Activated CD4-positive, alpha-beta T cell treated with anti-CD3 and anti-CD28 coated beads for 36 hours (primary cell): ENCODE measurements around the gene C10orf120. TPM values are rescaled to one million over a fixed set of nuclear protein-coding genes. Genes with fewer than 3 reads are reported as not detected.

Experiments
- ATAC-seq: fragments of 200-7000 bp; cut with Tn5 transposase; one replicate; pipeline ENCODE4 v1.10.0; 2021; ENCODE audit warnings: mild to moderate bottlenecking, moderate library complexity
- CTCF ChIA-PET: fragments of 350-600 bp; sonication (Branson Sonifier 250); formaldehyde crosslinking; loops from one replicate; lab custom pipeline; 2021; ENCODE audit warnings: antibody characterized with exemption; lab: Charles Lee
- POLR2A ChIA-PET: fragments of 350-600 bp; sonication (Branson Sonifier 250); formaldehyde crosslinking; loops from one replicate; lab custom pipeline; 2021; ENCODE audit warnings: antibody characterized with exemption, inconsistent platforms; lab: Charles Lee
- DNase-seq: peaks from one replicate; pipeline ENCODE4 v3.0.0-alpha.2; 2020
- H3K27ac Mint-ChIP-seq: one replicate; pipeline ENCODE4 v1.8.0; 2021; ENCODE audit warnings: mixed read lengths
- H3K27me3 Mint-ChIP-seq: one replicate; pipeline ENCODE4 v1.8.0; 2021; ENCODE audit warnings: mixed read lengths
- H3K36me3 Mint-ChIP-seq: one replicate; pipeline ENCODE4 v1.8.0; 2021; ENCODE audit warnings: low read depth, mixed read lengths
- H3K4me1 Mint-ChIP-seq: one replicate; pipeline ENCODE4 v1.8.0; 2021; ENCODE audit warnings: mixed read lengths
- H3K4me3 Mint-ChIP-seq: one replicate; pipeline ENCODE4 v1.8.0; 2021; ENCODE audit warnings: mild to moderate bottlenecking, moderate library complexity, mixed read lengths
- H3K9me3 Mint-ChIP-seq: one replicate; pipeline ENCODE4 v1.8.0; 2021; ENCODE audit warnings: low read depth, mixed read lengths
- intact Hi-C, 2 experiments: fragments of 100-400 bp; cut with DNase I in 1 of 2; cut with micrococcal nuclease in 1 of 2; formaldehyde crosslinking; loops; one replicate each; pipeline versions ENCODE4 v1.14.2 to v1.15.1; 2022 to 2024; cut with DNase I, micrococcal nuclease
- total RNA-seq, 2 experiments: library from RNA; stranded (reverse); gene quantifications; one replicate each; pipeline ENCODE4 v1.2.3, GENCODE V29; 2021

Gene C10orf120
- total RNA-seq, 2 experiments from 2014 or later: not detected

DNA sequence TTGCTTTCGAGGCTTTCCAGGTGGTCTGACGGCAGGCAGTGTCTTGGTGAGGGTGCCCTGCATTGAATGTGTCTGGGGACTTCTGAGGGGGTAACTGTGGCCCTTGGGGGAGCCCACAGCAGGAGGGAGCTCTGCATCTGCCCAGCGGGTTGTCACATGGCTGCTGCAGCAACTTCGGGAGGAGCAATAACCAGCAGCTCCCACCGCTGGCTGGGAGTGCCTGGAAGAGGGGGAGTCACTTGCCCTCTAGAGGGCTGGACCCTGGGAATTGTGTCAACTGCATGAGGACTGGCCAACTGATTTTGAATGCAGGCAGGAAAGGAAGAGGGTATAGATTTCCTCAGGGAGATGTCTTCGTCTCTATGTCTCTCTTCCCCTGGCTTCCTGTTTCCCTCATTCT, 26.4 kb downstream of the C10orf120 start:
- no peak overlapping the region for H3K4me3 Mint-ChIP-seq
- H3K36me3 Mint-ChIP-seq: no peaks in the 10 kb centered on the region
- peaks cover 17% of the 10 kb centered on the region for H3K27me3 Mint-ChIP-seq
- CTCF ChIA-PET: no interaction called here
- no peaks in the 10 kb centered on the region for H3K4me1 Mint-ChIP-seq
- no peak overlapping the region for H3K27ac Mint-ChIP-seq
- H3K9me3 Mint-ChIP-seq: no peaks in the 10 kb centered on the region
- POLR2A ChIA-PET: no interaction called here
- no peak for DNase-seq
- ATAC-seq: no peak
- intact Hi-C loops: no loop called here

DNA sequence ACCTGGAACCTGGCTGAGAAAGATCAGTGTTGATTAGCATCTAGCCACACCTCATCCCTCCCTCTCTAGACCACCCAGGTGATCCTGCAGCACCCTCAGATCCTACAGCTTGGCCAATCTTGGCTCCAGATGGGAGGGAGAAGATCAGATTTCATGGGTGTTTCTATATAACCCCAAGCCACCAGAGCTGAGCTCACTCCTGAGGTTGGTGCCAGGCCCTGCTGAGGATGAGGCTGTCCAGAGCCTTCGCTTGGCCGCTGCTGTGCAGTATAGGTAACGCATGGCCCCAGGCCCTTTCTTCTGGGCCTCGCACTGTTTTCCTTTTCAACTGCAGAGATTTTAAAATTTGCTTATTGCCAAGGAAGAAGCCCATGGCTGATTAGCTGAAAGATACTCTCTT, 27.0 kb downstream of the C10orf120 start:
- Mint-ChIP-seq H3K4me1 (no peaks in the 10 kb centered on the region), H3K4me3 (no peak overlapping the region), H3K36me3 (no peaks in the 10 kb centered on the region), H3K27ac (no peak overlapping the region), H3K9me3 (no peaks in the 10 kb centered on the region), H3K27me3 (peaks cover 15% of the 10 kb centered on the region)
- ATAC-seq (no peak), DNase-seq (no peak)
- ChIA-PET CTCF (no interaction called here), POLR2A (no interaction called here)
- intact Hi-C loops: no loop called here

DNA sequence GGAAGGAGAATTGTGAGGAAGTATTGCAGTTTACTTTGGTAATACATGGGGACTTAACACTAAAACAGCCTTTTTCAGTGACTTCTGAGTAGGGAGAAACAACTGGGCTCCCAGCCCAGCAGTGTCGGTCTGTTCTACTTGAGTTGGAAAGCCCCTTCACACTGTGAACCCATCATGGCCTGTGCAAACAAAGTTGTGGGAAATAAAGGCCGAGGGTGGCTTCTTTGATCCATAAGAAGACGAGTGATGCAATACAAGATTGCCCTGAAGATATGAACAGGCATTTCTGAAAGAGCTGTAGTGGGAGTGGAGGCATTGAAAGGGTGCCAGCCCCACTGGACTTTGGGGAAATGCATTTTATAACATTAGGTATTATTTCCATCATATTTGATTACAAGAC, 28.3 kb downstream of the C10orf120 start:
- Mint-ChIP-seq H3K36me3 (no peaks in the 10 kb centered on the region), H3K27me3 (peaks cover 14% of the 10 kb centered on the region), H3K27ac (no peak overlapping the region), H3K9me3 (no peaks in the 10 kb centered on the region), H3K4me1 (no peaks in the 10 kb centered on the region), H3K4me3 (no peak overlapping the region)
- DNase-seq (no peak), ATAC-seq (no peak)
- CTCF ChIA-PET: no interaction called here
- intact Hi-C loops: no loop called here
- POLR2A ChIA-PET: no interaction called here

DNA sequence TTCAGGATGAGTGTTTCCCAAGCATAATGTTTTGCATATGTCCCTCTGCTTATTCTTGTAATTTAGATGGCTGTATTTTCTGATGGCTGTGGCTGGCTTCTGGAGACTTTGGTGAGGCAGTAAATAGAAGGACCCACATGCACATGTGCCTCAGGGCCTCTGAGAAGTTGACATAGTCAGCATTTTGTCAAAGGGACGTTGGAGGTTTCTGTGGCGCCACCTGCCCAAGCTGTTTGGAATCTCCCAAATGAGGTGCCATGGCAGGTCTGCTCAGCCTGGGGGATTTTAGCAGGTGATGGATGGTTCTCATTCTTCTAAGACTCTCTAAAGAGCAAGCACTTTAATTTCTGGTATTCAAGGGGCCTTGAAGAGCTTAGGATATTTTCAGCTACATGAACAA, 29.8 kb downstream of the C10orf120 start:
- Mint-ChIP-seq H3K9me3 (no peaks in the 10 kb centered on the region), H3K27me3 (peaks cover 14% of the 10 kb centered on the region), H3K27ac (no peak overlapping the region), H3K4me1 (no peaks in the 10 kb centered on the region), H3K36me3 (no peaks in the 10 kb centered on the region), H3K4me3 (no peak overlapping the region)
- CTCF ChIA-PET: interaction anchor here (0.8 to 1.1 kb wide), 2 partner anchors 9 to 21 kb away, joined by 3 read pairs; no protein-coding TSS in a partner anchor
- ATAC-seq (no peak), DNase-seq (no peak)
- intact Hi-C loops: no loop called here
- POLR2A ChIA-PET: no interaction called here

DNA sequence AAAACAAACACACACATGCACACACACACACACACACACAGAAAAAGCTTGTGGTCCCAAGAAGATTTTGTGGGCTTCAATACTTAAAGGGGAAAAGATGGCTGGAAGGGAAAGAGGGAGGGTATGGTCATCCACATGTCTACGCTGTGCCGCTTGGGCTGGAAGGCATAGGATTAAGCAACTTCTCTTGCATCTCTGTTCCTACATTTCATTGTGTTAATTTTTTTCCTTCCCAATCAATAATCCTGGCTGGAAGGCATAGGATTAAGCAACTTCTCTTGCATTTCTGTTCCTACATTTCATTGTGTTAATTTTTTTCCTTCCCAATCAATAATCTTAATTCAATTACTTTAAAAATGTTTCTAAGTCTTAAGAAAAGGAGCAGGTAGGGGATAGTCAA, 30.6 kb downstream of the C10orf120 start:
- Mint-ChIP-seq H3K36me3 (no peaks in the 10 kb centered on the region), H3K27ac (no peak overlapping the region), H3K9me3 (no peaks in the 10 kb centered on the region), H3K27me3 (peaks cover 14% of the 10 kb centered on the region), H3K4me3 (no peak overlapping the region), H3K4me1 (no peaks in the 10 kb centered on the region)
- ATAC-seq (no peak), DNase-seq (no peak)
- intact Hi-C loops: no loop called here
- ChIA-PET CTCF (interaction anchor here (1.1 kb wide), 1 partner anchor 20 kb away, joined by 3 read pairs; no protein-coding TSS in a partner anchor), POLR2A (no interaction called here)

DNA sequence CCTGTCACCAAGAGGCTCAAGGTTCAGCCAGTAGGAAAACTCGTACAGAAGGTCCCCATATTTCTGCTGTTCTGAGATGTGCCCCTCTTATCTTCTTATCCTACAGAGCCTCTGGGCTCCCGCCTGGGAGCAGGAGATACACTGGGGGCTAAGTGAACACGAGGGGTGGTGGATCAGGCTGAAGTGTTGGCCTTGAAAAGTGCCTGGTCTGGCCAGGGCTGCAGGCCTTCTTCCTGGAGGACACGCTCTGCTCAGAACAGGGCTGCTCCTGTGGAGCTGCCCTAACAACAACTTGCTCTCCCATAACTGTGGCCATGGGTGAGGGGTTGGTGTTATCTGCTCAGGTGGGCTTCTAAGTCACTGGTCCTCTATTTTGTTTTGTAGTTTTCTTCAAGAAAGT, 33.7 kb downstream of the C10orf120 start:
- DNase-seq (no peak), ATAC-seq (no peak)
- no peaks in the 10 kb centered on the region for H3K36me3 Mint-ChIP-seq
- no peaks in the 10 kb centered on the region for H3K4me1 Mint-ChIP-seq
- intact Hi-C loops: no loop called here
- no peak overlapping the region for H3K27ac Mint-ChIP-seq
- no peaks in the 10 kb centered on the region for H3K9me3 Mint-ChIP-seq
- H3K27me3 Mint-ChIP-seq: peaks cover 14% of the 10 kb centered on the region
- POLR2A ChIA-PET: no interaction called here
- no peak overlapping the region for H3K4me3 Mint-ChIP-seq
- CTCF ChIA-PET: no interaction called here

DNA sequence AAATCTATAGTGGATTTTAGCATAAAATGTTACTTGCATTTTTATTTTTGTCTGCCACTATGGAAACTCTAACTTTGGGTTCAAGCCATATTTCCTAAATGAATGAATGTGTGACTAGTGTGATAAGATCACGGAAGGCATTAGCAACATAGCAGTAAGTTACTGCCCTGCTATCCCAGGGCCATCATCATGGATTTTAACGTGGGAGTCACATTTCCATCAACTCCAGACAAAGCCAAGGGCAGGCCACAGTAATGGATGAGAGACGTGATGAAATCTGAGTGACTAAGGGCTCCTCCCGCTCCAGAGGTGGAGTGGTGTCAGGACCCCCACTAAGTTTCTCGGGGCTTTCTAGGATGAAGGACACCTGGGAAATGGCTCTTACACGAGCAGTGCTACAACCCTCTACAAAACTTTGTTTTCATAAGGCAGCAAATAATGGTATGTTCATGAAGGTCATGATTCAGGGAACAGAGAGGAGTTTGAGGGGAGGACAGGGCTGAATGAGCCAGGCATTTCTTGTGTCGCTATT, 34.3 kb downstream of the C10orf120 start:
- intact Hi-C loops: no loop called here
- no peak overlapping the region for H3K27ac Mint-ChIP-seq
- no peaks in the 10 kb centered on the region for H3K36me3 Mint-ChIP-seq
- no peaks in the 10 kb centered on the region for H3K9me3 Mint-ChIP-seq
- H3K4me3 Mint-ChIP-seq: no peak overlapping the region
- CTCF ChIA-PET: interaction anchor here (0.5 kb wide), 1 partner anchor 825 kb away, joined by 4 read pairs; no protein-coding TSS in a partner anchor
- no peak for DNase-seq
- POLR2A ChIA-PET: no interaction called here
- no peaks in the 10 kb centered on the region for H3K4me1 Mint-ChIP-seq
- peaks cover 10% of the 10 kb centered on the region for H3K27me3 Mint-ChIP-seq
- no peak for ATAC-seq

DNA sequence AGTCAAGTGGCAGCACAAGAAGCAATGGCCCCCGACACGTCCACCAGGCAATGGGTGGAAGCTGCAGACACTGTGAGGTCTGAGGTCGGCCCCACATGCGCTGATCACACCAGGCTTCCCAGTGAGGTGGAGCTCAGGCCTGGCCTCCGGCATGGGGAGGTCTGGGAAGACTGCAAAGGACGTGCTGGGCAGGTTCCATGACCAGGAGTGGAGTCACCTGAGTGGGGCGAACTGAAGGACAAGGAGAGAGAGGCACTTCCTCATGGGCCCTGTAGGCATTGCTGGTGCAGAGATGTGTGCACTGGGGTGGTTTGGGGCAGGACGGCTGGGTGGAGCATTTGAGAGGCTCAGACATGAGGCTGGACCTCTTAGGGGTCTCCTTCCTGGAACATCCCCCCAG, 35.1 kb downstream of the C10orf120 start:
- no peaks in the 10 kb centered on the region for H3K36me3 Mint-ChIP-seq
- intact Hi-C loops: no loop called here
- no peaks in the 10 kb centered on the region for H3K4me1 Mint-ChIP-seq
- ChIA-PET CTCF (no interaction called here), POLR2A (no interaction called here)
- H3K27ac Mint-ChIP-seq: no peak overlapping the region
- peaks cover 10% of the 10 kb centered on the region for H3K27me3 Mint-ChIP-seq
- no peak for ATAC-seq
- H3K9me3 Mint-ChIP-seq: no peaks in the 10 kb centered on the region
- H3K4me3 Mint-ChIP-seq: no peak overlapping the region
- DNase-seq: no peak

DNA sequence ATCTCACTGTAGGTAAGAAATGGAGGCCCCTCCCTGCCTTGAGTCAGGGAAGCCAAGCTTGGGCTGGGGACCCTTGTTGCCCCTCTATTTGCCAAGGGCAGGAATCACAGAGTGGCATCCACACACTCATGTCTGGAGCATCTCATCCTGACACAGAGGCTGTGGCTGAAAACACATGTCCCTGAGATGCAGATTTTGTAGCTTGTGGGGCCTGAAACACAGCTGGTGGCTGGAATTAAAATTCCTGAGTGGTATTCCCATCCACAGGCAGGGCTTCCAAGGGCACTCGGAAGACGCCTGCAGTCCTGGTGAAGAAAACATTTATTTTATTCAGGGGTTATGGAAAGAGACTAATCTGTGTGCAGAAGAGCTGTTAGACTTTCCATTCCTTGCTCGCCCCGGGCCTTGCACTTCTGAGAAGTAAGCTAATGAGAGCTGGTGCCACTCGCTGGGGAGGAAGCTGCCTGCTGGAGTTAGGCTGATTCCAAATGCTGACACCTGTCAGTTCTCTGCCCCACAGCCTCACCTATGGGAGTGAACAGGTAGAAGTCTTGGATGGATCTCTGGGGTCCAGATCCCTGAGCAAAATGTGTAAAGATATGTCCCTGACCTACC, 36.0 kb downstream of the C10orf120 start:
- Mint-ChIP-seq H3K27me3 (peaks cover 10% of the 10 kb centered on the region), H3K4me3 (no peak overlapping the region), H3K4me1 (no peaks in the 10 kb centered on the region), H3K27ac (no peak overlapping the region), H3K36me3 (no peaks in the 10 kb centered on the region), H3K9me3 (no peaks in the 10 kb centered on the region)
- no peak for DNase-seq
- ChIA-PET CTCF (interaction anchor here (0.9 kb wide), 1 partner anchor 15 kb away, joined by 3 read pairs; no protein-coding TSS in a partner anchor), POLR2A (no interaction called here)
- intact Hi-C loops: no loop called here
- no peak for ATAC-seq

DNA sequence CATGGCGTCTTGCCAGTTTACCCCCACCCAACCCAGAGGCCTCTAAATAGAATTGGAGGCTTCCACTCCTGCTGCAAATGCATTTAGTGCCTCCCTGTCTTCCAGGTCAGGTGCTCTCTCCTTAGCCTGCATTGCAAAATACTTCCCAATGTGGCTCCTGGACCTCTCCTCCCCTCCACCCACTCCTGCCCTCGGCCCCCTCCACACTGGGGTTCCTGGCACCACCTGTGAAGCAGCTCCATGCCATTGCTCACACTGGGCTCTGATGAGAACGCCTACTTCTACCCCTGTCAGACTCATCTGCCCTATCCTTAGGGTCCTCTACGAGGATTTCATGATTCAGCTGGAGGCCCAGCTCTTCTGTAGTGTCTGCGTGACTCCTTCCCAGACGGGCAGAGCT, 37.4 kb downstream of the C10orf120 start:
- DNase-seq (no peak), ATAC-seq (no peak)
- H3K4me3 Mint-ChIP-seq: no peak overlapping the region
- intact Hi-C loops: no loop called here
- ChIA-PET POLR2A (no interaction called here), CTCF (interaction anchor here (0.7 kb wide), 1 partner anchor 8 kb away, joined by 3 read pairs; no protein-coding TSS in a partner anchor)
- H3K36me3 Mint-ChIP-seq: no peaks in the 10 kb centered on the region
- H3K4me1 Mint-ChIP-seq: no peaks in the 10 kb centered on the region
- H3K9me3 Mint-ChIP-seq: no peaks in the 10 kb centered on the region
- H3K27me3 Mint-ChIP-seq: peaks cover 9% of the 10 kb centered on the region
- no peak overlapping the region for H3K27ac Mint-ChIP-seq

DNA sequence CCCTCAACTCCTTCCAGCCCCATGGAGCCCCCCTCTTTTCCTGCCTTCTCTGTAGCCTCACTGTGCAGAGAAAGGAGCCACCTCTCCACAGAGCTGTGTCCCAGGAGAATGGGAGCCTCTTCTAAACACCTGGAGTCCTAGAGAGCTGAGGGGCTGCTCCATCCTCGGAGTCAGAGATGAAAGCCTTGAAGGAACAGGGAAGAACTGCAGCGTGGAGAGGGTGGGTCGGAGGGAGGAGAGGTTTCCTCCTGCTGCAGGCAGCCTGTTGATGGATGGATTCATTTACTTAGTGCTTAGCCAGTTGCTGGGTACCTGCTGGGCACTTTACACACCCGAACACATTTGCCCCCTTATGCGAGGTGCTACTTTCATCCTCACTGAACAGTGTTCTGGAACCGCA, 39.0 kb downstream of the C10orf120 start:
- no peaks in the 10 kb centered on the region for H3K4me1 Mint-ChIP-seq
- H3K9me3 Mint-ChIP-seq: no peaks in the 10 kb centered on the region
- no peak overlapping the region for H3K4me3 Mint-ChIP-seq
- ChIA-PET POLR2A (no interaction called here), CTCF (interaction anchor here (0.9 to 1.4 kb wide), 2 partner anchors 9 to 35 kb away, joined by 3 read pairs; no protein-coding TSS in a partner anchor)
- H3K27ac Mint-ChIP-seq: no peak overlapping the region
- no peaks in the 10 kb centered on the region for H3K36me3 Mint-ChIP-seq
- ATAC-seq (no peak), DNase-seq (no peak)
- peaks cover 3% of the 10 kb centered on the region for H3K27me3 Mint-ChIP-seq
- intact Hi-C loops: no loop called here

DNA sequence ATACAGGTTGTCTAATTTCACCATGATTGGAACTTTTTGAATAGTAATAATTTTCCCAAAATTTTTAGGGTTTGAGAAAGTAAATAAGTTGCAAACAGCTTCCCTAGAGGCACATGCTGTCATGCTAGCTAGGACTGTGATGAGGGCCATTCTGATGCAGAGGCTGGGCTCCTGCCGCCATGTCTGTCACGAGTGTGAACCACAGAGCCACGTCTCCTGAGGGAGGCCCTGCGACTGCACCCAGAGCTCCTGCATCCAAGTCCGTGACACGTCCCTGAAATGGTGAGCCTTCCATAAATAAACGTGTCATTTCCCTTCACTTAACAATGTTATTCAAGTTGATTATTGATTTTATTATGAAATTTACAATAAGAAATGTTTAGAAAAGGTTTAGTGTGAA, 40.0 kb downstream of the C10orf120 start:
- Mint-ChIP-seq H3K36me3 (no peaks in the 10 kb centered on the region), H3K27ac (no peak overlapping the region), H3K9me3 (no peaks in the 10 kb centered on the region), H3K4me3 (no peak overlapping the region), H3K4me1 (no peaks in the 10 kb centered on the region), H3K27me3 (peaks cover 4% of the 10 kb centered on the region)
- CTCF ChIA-PET: interaction anchor here (0.8 kb wide), 1 partner anchor 11 kb away, joined by 3 read pairs; no protein-coding TSS in a partner anchor
- DNase-seq (no peak), ATAC-seq (no peak)
- intact Hi-C loops: no loop called here
- POLR2A ChIA-PET: no interaction called here
